Superior temporal gyrus (tissue), 1 donor: ENCODE data around the gene WFDC1.
A peak's percentile ranks its signal among the peaks of the same experiment; 100 is the strongest.

ENCODE experiments used
- DNase-seq: peaks from one replicate; pipeline ENCODE4 v3.0.0-alpha.2; 2016; ENCODE audit errors: extremely low spot score

Gene WFDC1

DNA sequence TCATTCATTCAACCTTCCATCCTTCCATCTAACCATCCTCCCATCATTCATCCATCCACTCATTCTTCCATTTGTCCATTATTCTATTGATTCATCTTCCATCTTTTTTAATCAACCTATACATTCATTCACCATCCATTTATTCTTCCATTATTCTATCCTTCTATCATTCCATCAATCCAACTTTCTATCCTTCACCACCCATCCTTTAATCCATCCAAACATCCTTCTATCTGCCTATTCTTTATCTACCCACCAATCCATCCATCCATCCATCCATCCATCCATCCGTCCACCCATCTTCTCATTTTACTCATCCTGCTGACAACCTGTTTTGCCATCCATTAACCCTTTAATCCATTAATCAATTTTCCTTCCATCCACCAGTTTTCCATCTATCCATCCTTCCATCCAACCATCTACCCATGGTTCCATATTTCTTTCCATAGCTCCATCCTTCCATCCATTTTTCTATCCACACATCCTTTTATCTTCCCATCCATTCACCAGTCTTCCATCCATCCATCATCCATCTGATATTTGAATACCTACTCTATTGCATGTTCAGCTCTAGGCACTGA is 21.8 kb upstream of the WFDC1 start:
- DNase-seq = no peak

DNA sequence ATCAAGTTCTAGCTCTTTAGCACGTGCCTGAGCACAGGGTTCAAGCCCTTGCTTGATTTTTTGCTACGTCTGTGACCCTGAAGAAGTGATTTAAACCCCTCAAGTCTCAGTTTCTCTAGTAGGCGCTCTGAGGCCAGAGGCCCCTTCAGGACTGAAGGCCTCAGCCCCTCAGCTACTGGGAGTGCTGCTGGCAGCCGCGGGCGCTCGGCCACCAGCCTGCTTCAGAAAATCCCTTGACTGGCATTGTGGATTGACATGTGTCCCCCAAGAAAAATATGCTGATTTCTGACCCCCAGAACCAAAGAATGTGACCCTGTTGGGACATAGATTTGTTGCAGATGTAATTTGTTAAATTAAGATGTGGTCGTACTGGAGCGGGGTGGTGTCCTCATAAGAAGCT is 20.2 kb upstream of the WFDC1 start:
- no peak for DNase-seq

DNA sequence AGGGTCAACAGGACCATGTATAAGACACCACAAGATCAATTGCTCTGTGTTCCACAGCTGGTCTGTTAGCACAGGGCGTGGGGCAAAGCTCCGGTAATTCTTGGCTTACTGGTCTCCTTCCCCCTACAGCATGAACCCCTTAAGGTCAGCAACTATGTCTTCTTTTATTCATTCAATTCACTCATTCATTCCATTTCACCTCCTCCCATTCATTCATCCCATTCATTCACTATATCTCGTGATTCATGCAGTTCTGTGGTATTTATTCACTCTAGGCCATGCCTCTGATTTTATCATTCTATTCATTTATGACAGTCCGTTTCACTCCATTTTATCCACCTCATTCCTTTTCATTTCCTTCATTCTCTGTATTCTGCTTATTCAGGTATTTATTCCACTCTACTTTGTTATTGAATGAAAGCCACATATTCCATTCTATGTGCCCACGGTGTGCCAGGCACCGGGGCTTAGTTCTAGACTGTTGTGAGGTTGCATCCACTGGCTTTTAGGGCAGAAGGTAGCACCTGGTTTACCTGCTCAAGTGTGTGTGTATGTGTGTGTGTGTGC is 19.0 kb upstream of the WFDC1 start:
- no peak for DNase-seq

GRCh38 chr16:84277244-84277823 is 17.3 kb upstream of the WFDC1 start:
- peak; percentile 88 for DNase-seq

- no peak for DNase-seq
Observed at GRCh38 chr16:84278333-84278732, 16.3 kb upstream of the WFDC1 start.

DNA sequence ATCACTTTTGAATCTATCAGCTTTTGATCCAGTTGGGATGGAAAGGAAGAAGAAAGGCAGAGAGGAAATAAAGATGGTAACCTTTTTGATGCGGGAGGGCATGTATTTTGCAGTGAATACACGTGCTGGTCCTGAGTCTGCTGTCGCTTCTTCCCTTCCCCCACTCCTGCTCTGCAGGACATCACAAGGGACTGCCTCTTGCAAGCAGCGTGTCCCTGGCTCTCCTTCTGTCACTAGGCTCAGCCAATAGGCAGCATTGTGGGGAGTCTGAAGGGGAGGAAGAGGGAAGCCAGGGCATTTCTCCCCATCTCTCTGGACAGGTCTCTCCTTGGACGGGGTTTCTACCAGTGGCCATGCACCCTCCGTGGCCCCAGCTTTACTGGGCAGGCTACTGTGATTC is 15.7 kb upstream of the WFDC1 start:
- peak; percentile 66 for DNase-seq

DNA sequence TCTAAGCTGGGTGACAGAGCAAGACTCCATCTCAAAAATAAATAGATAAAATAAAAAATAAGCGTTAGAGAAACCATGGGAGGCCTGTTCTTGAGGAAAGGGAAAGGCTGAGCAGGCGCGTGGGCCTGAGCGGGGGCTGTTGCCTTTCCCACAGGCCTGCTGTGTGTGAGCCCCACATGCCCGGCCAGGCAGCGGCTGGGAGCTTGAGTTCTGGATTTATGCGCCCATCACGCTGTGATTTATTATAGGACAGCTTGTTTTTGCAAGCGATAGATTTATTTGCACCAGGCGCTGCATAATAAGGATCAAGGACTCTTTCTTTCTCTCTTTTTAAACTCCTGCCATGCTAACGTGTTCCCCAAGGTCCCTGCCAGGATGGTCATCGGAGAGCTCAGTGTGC is 14.8 kb upstream of the WFDC1 start:
- no peak for DNase-seq

DNA sequence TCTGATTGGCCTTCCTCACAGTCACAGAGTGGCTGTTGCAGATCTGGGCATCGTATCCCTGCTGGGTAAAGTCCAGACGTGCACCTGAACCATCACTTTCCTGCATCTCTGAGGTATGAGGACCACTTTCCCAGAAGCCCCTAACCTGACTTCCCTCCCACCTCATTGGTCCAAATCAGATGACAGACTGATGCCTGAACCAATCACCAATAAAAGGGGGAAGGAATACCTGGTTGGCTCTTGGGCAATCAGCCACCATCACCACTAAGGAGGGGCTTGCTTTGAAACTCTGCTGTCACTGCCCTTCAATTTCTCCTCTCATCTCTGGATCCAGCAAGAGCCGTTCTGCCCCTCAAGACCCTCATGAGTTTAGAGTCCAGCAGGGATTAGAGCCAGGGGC is 13.6 kb upstream of the WFDC1 start:
- no peak for DNase-seq

DNA sequence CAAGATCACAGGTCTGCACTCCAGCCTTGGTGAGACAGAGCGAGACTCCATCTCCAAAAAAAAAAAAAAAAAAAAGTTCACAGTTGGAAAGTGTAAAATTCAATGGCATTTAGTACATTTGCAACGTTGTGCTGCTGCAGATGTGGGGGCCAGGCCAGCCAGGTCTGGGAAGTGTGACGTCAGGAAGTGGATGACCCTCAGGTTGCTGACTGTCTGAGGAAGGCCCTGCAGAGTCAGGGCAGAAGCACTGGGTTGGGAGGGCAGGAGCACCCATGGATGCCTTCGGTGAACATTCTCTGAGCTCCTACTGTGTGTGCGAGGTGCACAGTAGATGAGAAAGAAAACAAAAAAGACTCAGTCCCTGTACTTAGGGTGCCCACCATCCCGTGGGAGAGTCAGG is 12.1 kb upstream of the WFDC1 start:
- DNase-seq = no peak

DNA sequence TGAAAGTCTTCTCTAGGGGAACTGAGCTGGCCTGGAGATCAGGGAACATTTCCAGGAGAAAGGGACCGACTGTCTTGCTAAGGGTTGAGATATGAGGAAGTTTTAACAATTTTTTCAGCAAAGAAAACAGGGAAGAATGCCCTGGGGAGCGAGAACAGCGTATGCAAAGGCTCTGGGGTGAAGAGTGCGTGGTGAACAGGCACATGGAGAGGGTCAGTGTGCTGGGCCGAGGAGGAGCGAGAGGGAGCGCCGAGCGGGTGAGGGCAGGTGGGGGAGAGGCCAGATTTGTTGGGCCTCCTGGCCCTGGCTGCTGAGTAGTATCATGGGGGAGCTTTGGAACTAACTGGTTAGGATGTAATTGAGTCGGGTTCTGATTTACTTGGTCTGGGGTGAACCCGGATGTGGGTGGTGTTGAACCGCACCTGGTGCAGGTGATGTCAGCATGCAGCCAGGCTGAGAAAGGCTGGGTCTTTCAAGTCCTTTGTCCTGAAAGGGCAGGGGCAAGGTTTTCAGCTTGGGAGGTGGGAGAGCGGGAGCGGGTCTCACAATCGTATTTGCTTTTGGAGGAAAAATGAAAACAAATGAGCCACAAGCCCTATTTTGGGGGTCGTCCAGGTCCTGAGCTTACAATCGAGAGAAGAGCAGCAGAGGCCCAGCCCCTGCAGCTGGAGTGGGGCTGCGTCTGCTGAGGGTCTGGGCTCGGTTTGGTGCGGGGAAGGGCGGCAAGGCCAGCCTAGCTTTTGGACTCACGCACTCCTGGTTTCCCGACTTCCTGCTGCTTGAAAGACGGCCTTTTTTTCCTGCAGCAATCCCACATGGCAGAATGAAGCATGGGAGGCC is 11.1 kb upstream of the WFDC1 start:
- DNase-seq = no peak

GRCh38 chr16:84284154-84284722 is 10.4 kb upstream of the WFDC1 start:
- no peak for DNase-seq

GRCh38 chr16:84286578-84287240 is 8.0 kb upstream of the WFDC1 start:
- DNase-seq = no peak

DNA sequence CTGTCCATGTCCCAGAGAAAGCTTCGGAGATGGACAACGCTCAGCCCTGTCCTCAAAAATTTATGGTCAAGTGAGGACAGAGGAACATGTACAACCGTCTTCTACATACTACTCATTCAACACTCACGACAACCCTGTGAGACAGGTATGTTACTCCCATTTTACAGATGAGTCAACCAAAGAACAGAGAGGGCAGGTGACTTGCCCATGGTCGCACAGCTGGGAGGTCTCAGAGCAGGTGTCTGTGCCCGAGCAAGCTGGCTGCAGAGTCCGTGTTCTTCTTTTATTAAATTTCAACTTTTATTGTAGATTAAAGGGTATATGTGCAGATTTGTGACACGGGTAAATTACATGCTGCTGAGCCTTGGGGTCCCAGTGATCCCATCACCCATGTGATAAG is 5.8 kb upstream of the WFDC1 start:
- no peak for DNase-seq

- DNase-seq = no peak
Observed at GRCh38 chr16:84291226-84291625, 3.5 kb upstream of the WFDC1 start.

GRCh38 chr16:84292011-84292410 is 2.7 kb upstream of the WFDC1 start:
- no peak for DNase-seq

DNA sequence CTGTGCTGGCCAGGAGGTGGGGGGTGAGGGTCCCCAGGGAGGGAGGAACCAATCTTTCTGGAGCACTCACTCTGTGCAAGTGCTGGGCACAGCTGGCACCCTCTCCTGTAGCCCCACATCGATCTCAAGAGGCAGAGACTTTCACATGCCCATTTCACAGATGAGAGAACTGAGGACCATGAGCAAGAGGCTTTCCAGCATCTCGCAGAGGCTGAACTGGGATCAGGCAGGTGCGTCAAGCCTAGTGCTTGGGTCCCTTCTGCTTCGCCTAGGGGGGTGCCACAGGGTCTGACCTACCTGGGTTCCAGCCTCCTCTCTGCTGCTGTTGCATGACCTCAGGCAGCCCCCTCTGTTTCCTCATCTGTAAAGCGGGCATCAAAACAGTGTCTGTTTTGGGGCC is 1.3 kb upstream of the WFDC1 start:
- DNase-seq = no peak

DNA sequence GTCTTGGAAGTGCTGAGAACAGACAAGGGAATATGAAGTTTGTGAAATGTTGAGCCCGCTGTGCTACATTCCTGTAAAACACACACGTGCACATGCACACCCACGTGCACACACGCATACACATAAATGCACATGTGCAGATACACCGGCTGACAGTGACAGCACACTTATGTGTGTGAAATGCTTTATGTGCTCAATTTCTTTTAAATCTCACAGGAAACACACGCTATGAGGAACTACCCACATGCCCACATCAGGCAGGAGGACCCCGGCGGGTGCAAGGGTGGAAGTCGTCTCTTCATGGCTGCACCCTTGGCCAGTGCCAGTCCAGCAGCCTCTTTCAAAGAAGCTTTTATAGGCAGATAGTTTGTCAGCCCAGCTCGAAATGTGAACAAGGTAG is 561 bp upstream of the WFDC1 start:
- no peak for DNase-seq

- DNase-seq = no peak
Observed at GRCh38 chr16:84295203-84295860, 654 bp downstream of the WFDC1 start.

- DNase-seq = no peak
Observed at GRCh38 chr16:84298376-84298899, 3.8 kb downstream of the WFDC1 start.

- DNase-seq = no peak
Observed at GRCh38 chr16:84299734-84300440, 5.2 kb downstream of the WFDC1 start.
